IMR-90 (cell line): ENCODE results near the gene C2CD4D.

Experiments
- CEBPB ChIP-seq: IDR thresholded peaks from 2 replicates; pipeline ENCODE4 v1.6.1; 2012; ENCODE audit warnings: low read depth, low read length, improper control_type of control experiment
- FOS ChIP-seq: fragments of 150-350 bp; IDR thresholded peaks from 2 replicates; pipeline ENCODE4 v1.6.1; 2016; ENCODE audit warnings: low read depth, low read length
- MAFK ChIP-seq: IDR thresholded peaks from 2 replicates; pipeline ENCODE4 v1.6.1; 2012; ENCODE audit warnings: low read depth, low read length, improper control_type of control experiment
- POLR2A ChIP-seq: IDR thresholded peaks from 2 replicates; pipeline ENCODE4 v1.6.1; 2012; ENCODE audit warnings: mild to moderate bottlenecking, low read depth, low read length

- TF ChIP-seq POLR2A (no peak), FOS (no peak), MAFK (no peak), CEBPB (no peak)
These were observed 19.5 kb upstream of the C2CD4D start for GRCh38 chr1:151858886-151859665.
